Stimulated activated naive CD8-positive, alpha-beta T cell treated with anti-CD3 and anti-CD28 coated beads, Interleukin-15, Interleukin-2, amounts not matched to agents 100 U/mL and 50 U/mL, for 24 hours (primary cell): ENCODE data around the gene POTEH.
"Not testable (repeated sequence)": the region's sequence is repeated elsewhere in the genome, so short reads cannot be mapped to it uniquely, and the experiment has no call there.

Experiments used
- ATAC-seq: fragments of 150-1000 bp; cut with Tn5 transposase; one replicate; pipeline ENCODE4 v1.10.0; 2021
- DNase-seq: peaks from one replicate; pipeline ENCODE4 v3.0.0; 2021

POTEH gene

GRCh38 chr22:15734411-15734810 lies 44.6 kb downstream of the POTEH start:
- ATAC-seq, DNase-seq: not testable (repeated sequence)

GRCh38 chr22:15738157-15738908 lies 48.5 kb downstream of the POTEH start:
- peak; percentile 32 for ATAC-seq
- DNase-seq = not testable (repeated sequence)

DNA sequence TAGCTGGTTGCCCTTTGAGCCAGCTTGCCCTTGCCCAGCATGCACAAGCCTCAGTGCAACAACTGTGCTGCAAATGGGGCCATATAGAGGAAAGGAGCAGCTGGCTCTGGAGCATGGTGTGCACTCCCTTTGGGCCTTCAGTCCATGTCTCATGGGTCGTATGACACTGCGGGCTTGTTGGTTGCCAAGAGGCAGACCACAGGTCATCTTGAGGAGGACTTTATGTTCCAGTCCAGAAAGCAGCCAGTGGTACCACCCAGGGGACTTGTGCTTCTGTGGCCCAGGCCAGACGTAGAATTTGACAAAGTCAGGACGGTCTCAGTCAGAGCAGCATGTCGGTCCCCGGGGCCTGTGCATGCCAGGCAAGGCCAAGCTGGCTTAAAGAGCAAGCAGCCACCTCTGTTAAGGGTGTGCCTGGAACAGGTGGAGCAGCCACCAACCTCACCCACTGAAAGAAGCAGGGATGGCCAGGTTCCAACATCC lies 49.1 kb downstream of the POTEH start:
- ATAC-seq, DNase-seq: not testable (repeated sequence)

GRCh38 chr22:15747636-15748323 lies 58.0 kb downstream of the POTEH start:
- ATAC-seq, DNase-seq: not testable (repeated sequence)

DNA sequence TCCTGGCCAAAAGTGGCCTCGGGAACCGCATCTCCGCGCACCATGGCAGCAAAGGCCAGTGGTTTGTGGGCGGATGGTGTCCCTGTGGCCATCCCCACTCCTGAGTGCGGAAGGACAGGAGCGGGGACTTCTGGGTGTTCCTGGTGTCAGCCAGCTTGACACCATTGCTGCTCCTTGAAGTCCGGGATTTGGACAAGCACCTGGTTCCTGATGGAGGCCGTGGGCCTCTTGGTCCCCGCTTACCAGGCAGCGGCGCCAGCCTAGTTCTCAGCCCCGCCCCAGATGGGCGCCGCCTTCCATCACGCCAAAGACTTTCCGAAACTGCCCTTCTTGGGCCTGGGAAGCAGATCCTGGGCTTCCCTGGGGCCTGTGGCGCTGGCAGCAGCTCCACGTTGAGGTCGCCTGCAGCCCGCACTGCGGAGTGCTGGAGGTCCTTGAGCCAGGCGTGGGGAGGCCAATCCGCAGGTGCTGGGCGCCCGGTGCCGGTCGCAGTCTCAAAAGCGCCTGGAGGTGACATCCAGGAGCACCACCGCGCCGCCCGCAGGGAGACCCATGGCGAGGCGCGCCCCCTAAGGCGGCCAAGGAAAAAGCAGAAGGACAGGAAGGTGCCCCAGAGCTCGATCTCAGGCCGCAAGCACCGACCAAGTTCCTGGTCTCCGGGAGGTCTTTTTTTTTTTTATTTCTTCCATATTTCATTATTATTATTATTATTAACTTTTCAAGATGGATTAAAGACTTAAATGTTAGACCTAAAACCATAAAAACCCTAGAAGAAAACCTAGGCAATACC lies 59.5 kb downstream of the POTEH start:
- not testable (repeated sequence) for ATAC-seq

GRCh38 chr22:15759443-15760097 lies 69.7 kb downstream of the POTEH start:
- ATAC-seq = peak; percentile 36
- DNase-seq = not testable (repeated sequence)

More for the DNA sequence above, 59.5 kb downstream of the POTEH start:
- not testable (repeated sequence) for DNase-seq

DNA sequence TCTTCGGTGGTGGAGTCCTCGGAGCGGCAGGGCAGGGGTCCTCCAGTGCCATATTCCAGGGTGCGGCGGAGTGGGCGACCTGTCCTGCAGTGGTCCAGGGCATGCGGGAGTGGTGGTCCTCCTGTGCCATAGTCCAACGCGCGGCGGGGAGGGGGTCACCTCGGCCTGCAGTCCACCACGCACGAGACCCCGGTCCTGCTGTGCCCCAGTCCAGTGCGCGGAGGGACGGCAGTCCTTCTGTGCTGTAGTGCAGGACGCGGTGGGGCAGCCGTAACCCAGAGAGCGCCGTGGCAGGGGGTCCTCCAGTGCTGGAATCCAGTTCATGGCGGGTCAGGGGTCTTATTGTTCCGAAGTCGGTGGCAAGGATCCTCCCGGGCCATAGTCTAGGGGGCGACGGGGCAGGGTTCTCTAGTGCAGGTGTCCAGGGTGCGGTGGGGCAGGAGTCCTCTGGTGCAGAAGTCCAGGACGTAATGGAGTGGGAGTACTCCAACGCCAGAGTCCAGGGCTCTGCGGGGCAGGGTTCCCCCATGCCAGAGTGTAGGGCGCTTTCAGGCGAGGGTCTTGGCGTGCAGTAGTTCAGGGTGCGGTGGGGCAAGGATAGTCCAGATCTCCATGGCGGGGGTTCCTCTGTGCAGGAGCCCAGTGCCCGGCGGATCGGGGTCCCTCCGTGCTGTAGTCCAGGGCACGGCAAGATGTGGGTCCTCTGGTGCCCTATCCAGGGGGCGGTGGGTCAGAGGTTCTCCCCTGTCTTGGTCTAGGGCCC lies 70.7 kb downstream of the POTEH start:
- not testable (repeated sequence) for DNase-seq, ATAC-seq

DNA sequence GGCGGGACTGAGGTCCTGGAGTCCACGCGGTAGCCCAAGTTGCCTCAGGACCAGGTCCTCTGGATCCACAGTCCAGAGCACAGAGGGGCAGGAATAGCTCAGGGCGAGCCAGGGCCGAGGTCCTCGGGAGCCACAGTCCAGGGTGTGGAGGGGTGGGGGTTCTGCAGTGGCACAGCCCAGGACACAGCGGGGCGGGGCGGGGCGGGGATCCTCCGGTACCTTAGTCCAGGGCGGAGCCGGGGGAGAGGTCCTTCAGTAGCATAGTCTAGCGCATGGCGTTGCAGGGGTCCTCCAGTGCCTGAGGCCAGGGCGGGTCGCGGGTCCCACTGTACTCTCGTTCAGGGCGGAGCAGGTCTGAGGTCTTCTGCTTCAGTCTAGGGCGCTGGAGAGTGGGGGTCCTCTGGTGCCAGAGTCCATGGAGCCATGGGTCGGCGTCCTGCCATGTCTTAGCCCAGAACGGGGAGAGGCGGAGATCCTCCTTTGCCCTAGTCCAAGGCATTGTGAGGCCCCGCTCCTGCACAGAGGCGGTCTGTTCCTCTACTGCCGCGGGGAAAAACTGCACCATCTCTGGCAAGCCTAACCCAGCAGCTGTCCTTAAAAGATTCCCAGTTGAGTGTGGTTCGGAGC lies 71.4 kb downstream of the POTEH start:
- peak; percentile 43 for ATAC-seq
- DNase-seq = not testable (repeated sequence)

GRCh38 chr22:15763559-15763958 lies 73.7 kb downstream of the POTEH start:
- not testable (repeated sequence) for ATAC-seq, DNase-seq
